Smooth muscle cell (in vitro differentiated cells): Measurements from ENCODE around the gene ZNF827. TPM values are rescaled to one million over a fixed set of nuclear protein-coding genes. Genes with fewer than 3 reads are reported as not detected.

Experiments used
- DNase-seq: peaks from one replicate; lab custom pipeline; 2025; ENCODE audit not compliant: unreplicated experiment; lab: John Stamatoyannopoulos, UW
- H2AFZ ChIP-seq: fragments of 200-600 bp; sonication (generic); 2 replicates; pipeline ENCODE4 v1.6.0; 2016; ENCODE audit warnings: antibody characterized with exemption, low read depth, mild to moderate bottlenecking
- H3F3A ChIP-seq: fragments of 200-600 bp; sonication (generic); 2 replicates; pipeline ENCODE4 v1.6.0; 2017; ENCODE audit warnings: antibody characterized with exemption, low read depth
- H3K27ac ChIP-seq: fragments of 200-600 bp; sonication (generic); 2 replicates; pipeline ENCODE4 v1.5.1; 2016; ENCODE audit warnings: low read depth, mild to moderate bottlenecking
- H3K27me3 ChIP-seq: fragments of 200-600 bp; sonication (generic); 2 replicates; pipeline ENCODE4 v1.6.1; 2016; ENCODE audit warnings: low read depth, mild to moderate bottlenecking
- H3K36me3 ChIP-seq: fragments of 200-600 bp; sonication (generic); 2 replicates; pipeline ENCODE4 v1.5.1; 2016; ENCODE audit warnings: low read depth
- H3K4me1 ChIP-seq: fragments of 200-600 bp; sonication (generic); 2 replicates; pipeline ENCODE4 v1.5.1; 2016; ENCODE audit warnings: low read depth
- H3K4me2 ChIP-seq: fragments of 200-600 bp; sonication (generic); 2 replicates; pipeline ENCODE4 v1.6.0; 2016; ENCODE audit warnings: mild to moderate bottlenecking
- H3K4me3 ChIP-seq: fragments of 200-600 bp; sonication (generic); 2 replicates; pipeline ENCODE4 v1.5.1; 2016; ENCODE audit warnings: mild to moderate bottlenecking
- H3K79me2 ChIP-seq: fragments of 200-600 bp; sonication (generic); 2 replicates; pipeline ENCODE4 v1.6.0; 2016; ENCODE audit warnings: low read depth, mild to moderate bottlenecking
- H3K9ac ChIP-seq: fragments of 200-600 bp; sonication (generic); 2 replicates; pipeline ENCODE4 v1.6.0; 2016; ENCODE audit warnings: low read depth
- H3K9me3 ChIP-seq: fragments of 200-600 bp; sonication (generic); replicated peaks from 2 replicates; pipeline ENCODE4 v1.5.1; 2016; ENCODE audit warnings: low read depth
- H4K20me1 ChIP-seq: fragments of 200-600 bp; sonication (generic); 2 replicates; pipeline ENCODE4 v1.6.0; 2016; ENCODE audit warnings: low read depth
- CTCF ChIP-seq: fragments of 200-600 bp; sonication (generic); IDR thresholded peaks from 2 replicates; pipeline ENCODE4 v1.5.1; 2017; ENCODE audit warnings: borderline replicate concordance, mild to moderate bottlenecking, antibody characterized with exemption; ENCODE audit not compliant: insufficient read depth, poor library complexity, severe bottlenecking
- WGBS: methylation state at CpG from one replicate; pipeline ENCODE4 v1.1.7; 2016; ENCODE audit warnings: low lambda C conversion rate; 5-methylcytosine and 5-hydroxymethylcytosine counted together
- polyA plus RNA-seq: library from polyadenylated mRNA; unstranded; fragments of >200 nt; fragmentation: Nextera tagmentation; extraction: Ambion mirVana; gene quantifications from 2 replicates; pipeline ENCODE4 v1.2.1, GENCODE V29; 2016
- total RNA-seq: library from RNA; depleted of rRNA; stranded (reverse); fragments of >200 nt; gene quantifications from 2 replicates; pipeline ENCODE4 v1.2.3, GENCODE V29; 2014

Gene ZNF827
- total and polyA plus RNA-seq, 2 experiments from 2014 or later, result 6.5 to 12.8 TPM

- Histone ChIP-seq H3K79me2 (peaks cover 84% of the 10 kb centered on the region), H3K27me3 (no peaks in the 10 kb centered on the region), H3K4me3 (no peak overlapping the region), H3K9me3 (no peaks in the 10 kb centered on the region), H3K36me3 (no peaks in the 10 kb centered on the region), H3K9ac (no peak overlapping the region), H3K4me2 (no peak overlapping the region), H4K20me1 (peaks cover 96% of the 10 kb centered on the region), H3K27ac (no peak overlapping the region), H2AFZ (no peak overlapping the region), H3F3A (no peaks in the 10 kb centered on the region), H3K4me1 (no peaks in the 10 kb centered on the region)
- 86% methylated on average over 12 of the region's 12 CpGs for WGBS
- TF ChIP-seq CTCF, result no peak
- DNase-seq, result no peak
Observed at GRCh38 chr4:145909773-145910172, 28.9 kb downstream of the ZNF827 start.

- Histone ChIP-seq H3K9ac (no peak overlapping the region), H3K4me3 (no peak overlapping the region), H3K79me2 (peaks cover 80% of the 10 kb centered on the region), H2AFZ (no peak overlapping the region), H3F3A (no peaks in the 10 kb centered on the region), H4K20me1 (peaks cover 95% of the 10 kb centered on the region), H3K4me2 (no peak overlapping the region), H3K9me3 (no peaks in the 10 kb centered on the region), H3K36me3 (no peaks in the 10 kb centered on the region), H3K27ac (no peak overlapping the region), H3K27me3 (no peaks in the 10 kb centered on the region), H3K4me1 (no peaks in the 10 kb centered on the region)
- DNase-seq, result no peak
- 79% methylated on average over 7 of the region's 7 CpGs for WGBS
- no peak for TF ChIP-seq CTCF
Observed at GRCh38 chr4:145909281-145909715, 29.3 kb downstream of the ZNF827 start.

GRCh38 chr4:145907812-145908211, 30.8 kb downstream of the ZNF827 start:
- Histone ChIP-seq H3K9ac (no peak overlapping the region), H3K79me2 (peaks cover 65% of the 10 kb centered on the region), H3K4me1 (no peaks in the 10 kb centered on the region), H3K27me3 (no peaks in the 10 kb centered on the region), H3K36me3 (no peaks in the 10 kb centered on the region), H3K4me2 (no peak overlapping the region), H3K4me3 (no peak overlapping the region), H3K9me3 (no peaks in the 10 kb centered on the region), H4K20me1 (peaks cover 98% of the 10 kb centered on the region), H2AFZ (no peak overlapping the region), H3K27ac (no peak overlapping the region), H3F3A (no peaks in the 10 kb centered on the region)
- DNase-seq, result no peak
- no peak for TF ChIP-seq CTCF
- 78% methylated on average over 3 of the region's 3 CpGs for WGBS

- DNase-seq, result no peak
- no peaks in the 10 kb centered on the region for H3K36me3 ChIP-seq
Observed at GRCh38 chr4:145907390-145907789, 31.2 kb downstream of the ZNF827 start.

More at GRCh38 chr4:145907390-145907789, 31.2 kb downstream of the ZNF827 start:
- H3K27me3 ChIP-seq, result no peaks in the 10 kb centered on the region
- no peak overlapping the region for H3K4me2 ChIP-seq
- peaks cover 94% of the 10 kb centered on the region for H4K20me1 ChIP-seq
- no peak overlapping the region for H2AFZ ChIP-seq
- H3K9me3 ChIP-seq, result no peaks in the 10 kb centered on the region
- no peaks in the 10 kb centered on the region for H3F3A ChIP-seq
- H3K4me3 ChIP-seq, result no peak overlapping the region
- no peaks in the 10 kb centered on the region for H3K4me1 ChIP-seq
- no peak for TF ChIP-seq CTCF
- H3K79me2 ChIP-seq, result peaks cover 63% of the 10 kb centered on the region
- WGBS, result 53% methylated on average over 4 of the region's 4 CpGs
- H3K9ac ChIP-seq, result no peak overlapping the region
- H3K27ac ChIP-seq, result no peak overlapping the region
